ENCODE results near the gene CSAG3.
"Not testable (repeated sequence)": the region's sequence is repeated elsewhere in the genome, so short reads cannot be mapped to it uniquely, and the experiment has no call there.

The CSAG3 gene

GRCh38 chrX:152758918-152759317 lies at the start of gene CSAG3:
TSS of gene CSAG3 (plus strand) at chrX:152759218.
- ATAC-seq (ENCODE audit: low read depth): not testable (repeated sequence)

GRCh38 chrX:152713195-152713594 lies 45.8 kb upstream of the CSAG3 start:
- not testable (repeated sequence) for H3K27me3 ChIP-seq (ENCODE audit: insufficient read depth, poor library complexity, severe bottlenecking); H3K4me3 ChIP-seq (ENCODE audit: severe bottlenecking); H3K36me3 ChIP-seq (ENCODE audit: low read depth); ATAC-seq (ENCODE audit: low read depth); DNase-seq (ENCODE audit: low spot score); H3K9me3 ChIP-seq (ENCODE audit: severe bottlenecking); H3K27ac ChIP-seq (ENCODE audit: poor library complexity, severe bottlenecking); H3K4me1 ChIP-seq (ENCODE audit: insufficient read depth, poor library complexity, severe bottlenecking)

More at GRCh38 chrX:152758918-152759317, at the start of gene CSAG3:
- H3K4me3 ChIP-seq (ENCODE audit: severe bottlenecking); H3K9me3 ChIP-seq (ENCODE audit: severe bottlenecking); H3K36me3 ChIP-seq (ENCODE audit: low read depth); H3K4me1 ChIP-seq (ENCODE audit: insufficient read depth, poor library complexity, severe bottlenecking); DNase-seq (ENCODE audit: low spot score); H3K27ac ChIP-seq (ENCODE audit: poor library complexity, severe bottlenecking); H3K27me3 ChIP-seq (ENCODE audit: insufficient read depth, poor library complexity, severe bottlenecking): not testable (repeated sequence)

GRCh38 chrX:152713815-152714787 lies 44.9 kb upstream of the CSAG3 start, which contains the start of gene MAGEA2B:
TSS of gene MAGEA2B (plus strand) at chrX:152714628. CDS start at chrX:152717107, 2,479 bp downstream.
- DNase-seq (ENCODE audit: low spot score); H3K36me3 ChIP-seq (ENCODE audit: low read depth); H3K4me1 ChIP-seq (ENCODE audit: insufficient read depth, poor library complexity, severe bottlenecking); H3K9me3 ChIP-seq (ENCODE audit: severe bottlenecking); H3K27ac ChIP-seq (ENCODE audit: poor library complexity, severe bottlenecking); H3K4me3 ChIP-seq (ENCODE audit: severe bottlenecking); H3K27me3 ChIP-seq (ENCODE audit: insufficient read depth, poor library complexity, severe bottlenecking); ATAC-seq (ENCODE audit: low read depth): not testable (repeated sequence)

GRCh38 chrX:152725409-152725808 lies 33.6 kb upstream of the CSAG3 start:
- TF ChIP-seq CTCF (IDR thresholded peaks at IDR 0.05; ENCODE audit: poor library complexity, severe bottlenecking): no peak
- no peaks in the 10 kb centered on the region for H3K9me3 ChIP-seq (ENCODE audit: severe bottlenecking)
- DNase-seq (ENCODE audit: low spot score) (no peak), ATAC-seq (ENCODE audit: low read depth) (no peak)
- no peak overlapping the region for H3K27ac ChIP-seq (ENCODE audit: poor library complexity, severe bottlenecking)
- no peaks in the 10 kb centered on the region for H3K4me1 ChIP-seq (ENCODE audit: insufficient read depth, poor library complexity, severe bottlenecking)
- no peaks in the 10 kb centered on the region for H3K36me3 ChIP-seq (ENCODE audit: low read depth)
- H3K27me3 ChIP-seq (ENCODE audit: insufficient read depth, poor library complexity, severe bottlenecking): no peaks in the 10 kb centered on the region
- H3K4me3 ChIP-seq (ENCODE audit: severe bottlenecking): no peak overlapping the region

GRCh38 chrX:152733261-152733975 lies 25.6 kb upstream of the CSAG3 start, which contains the start of the genes CSAG1 and MAGEA12:
TSS of gene CSAG1 (minus strand) at chrX:152733721. CDS start at chrX:152732460, 1,261 bp downstream.
TSS of gene MAGEA12 (plus strand) at chrX:152733757. CDS start at chrX:152736162, 2,405 bp downstream.
- no peaks in the 10 kb centered on the region for H3K36me3 ChIP-seq (ENCODE audit: low read depth)
- no peak within 1 kb of the TSS for H3K4me3 ChIP-seq (ENCODE audit: severe bottlenecking)
- ATAC-seq (ENCODE audit: low read depth): no peak
- no peaks in the 10 kb centered on the region for H3K4me1 ChIP-seq (ENCODE audit: insufficient read depth, poor library complexity, severe bottlenecking)
- TF ChIP-seq CTCF (IDR thresholded peaks at IDR 0.05; ENCODE audit: poor library complexity, severe bottlenecking): no peak
- no peak for DNase-seq (ENCODE audit: low spot score)
- no peaks in the 10 kb centered on the region for H3K9me3 ChIP-seq (ENCODE audit: severe bottlenecking)
- no peak within 1 kb of the TSS for H3K27ac ChIP-seq (ENCODE audit: poor library complexity, severe bottlenecking)
- H3K27me3 ChIP-seq (ENCODE audit: insufficient read depth, poor library complexity, severe bottlenecking): no peaks in the 10 kb centered on the region

- not testable (repeated sequence) for H3K4me3 ChIP-seq (ENCODE audit: severe bottlenecking); H3K27ac ChIP-seq (ENCODE audit: poor library complexity, severe bottlenecking); DNase-seq (ENCODE audit: low spot score); H3K27me3 ChIP-seq (ENCODE audit: insufficient read depth, poor library complexity, severe bottlenecking); H3K36me3 ChIP-seq (ENCODE audit: low read depth); H3K9me3 ChIP-seq (ENCODE audit: severe bottlenecking); H3K4me1 ChIP-seq (ENCODE audit: insufficient read depth, poor library complexity, severe bottlenecking); ATAC-seq (ENCODE audit: low read depth)
Measured at GRCh38 chrX:152734143-152734858, 24.7 kb upstream of the CSAG3 start.
